ENCODE data around the gene PYY. TPM values are rescaled to one million over a fixed set of nuclear protein-coding genes. Genes with fewer than 3 reads are reported as not detected.
"Not testable (repeated sequence)": the region's sequence is repeated elsewhere in the genome, so short reads cannot be mapped to it uniquely, and the experiment has no call there.

Gene PYY
- total RNA-seq, 2 experiments from 2014 or later = 0.29 TPM; not detected in 1

GRCh38 chr17:43975898-43976297 is 22.2 kb upstream of the PYY start:
- TF ChIP-seq CTCF (IDR thresholded peaks at IDR 0.05) = no peak
- H3K4me3 Mint-ChIP-seq = no peak overlapping the region
- H3K4me1 Mint-ChIP-seq (ENCODE audit: low read depth) = no peaks in the 10 kb centered on the region

DNA sequence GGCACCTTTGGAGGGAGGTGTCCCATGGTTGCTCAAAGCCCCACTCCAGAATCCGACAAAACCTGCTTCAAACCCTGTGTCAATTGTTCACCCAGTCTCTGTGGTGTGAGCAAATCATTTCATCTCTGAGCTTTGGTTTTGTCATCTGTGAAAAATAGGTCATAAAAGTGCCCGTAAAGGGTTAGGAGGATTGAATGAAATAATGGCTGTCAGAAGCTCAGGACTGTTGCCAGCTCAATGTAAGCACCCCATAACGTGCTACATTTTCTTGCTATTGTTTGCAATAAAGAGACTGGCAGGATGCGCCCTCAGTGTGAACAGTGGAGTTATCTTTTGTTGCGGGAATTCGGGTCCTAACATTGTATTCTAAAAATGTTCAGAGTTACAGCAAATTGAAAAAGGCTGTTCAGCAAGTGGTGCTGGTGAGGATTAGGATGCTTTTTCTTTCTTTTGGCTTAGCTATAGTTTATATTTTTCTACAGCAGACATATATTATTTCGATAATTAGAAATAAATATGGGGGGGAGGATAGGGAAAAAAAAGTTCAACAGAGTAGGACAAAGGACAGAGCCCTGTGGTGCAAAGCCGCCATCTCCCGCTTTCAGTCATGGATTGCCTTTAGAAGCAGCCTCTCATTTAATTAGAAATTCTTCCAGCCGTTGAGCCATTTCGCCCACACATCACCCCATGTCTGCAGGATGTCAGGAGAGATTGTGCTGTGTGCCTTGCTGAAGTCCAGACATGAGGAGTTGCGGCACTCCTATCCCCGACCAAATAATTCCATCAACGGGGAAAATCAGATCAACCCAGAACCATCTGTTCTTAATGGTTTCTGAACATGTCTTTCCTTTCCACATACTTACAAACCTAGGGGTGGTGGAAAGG is 20.9 kb upstream of the PYY start:
- Mint-ChIP-seq H3K36me3 (ENCODE audit: low read depth) (no peaks in the 10 kb centered on the region), H3K27me3 (peaks cover 3% of the 10 kb centered on the region), H3K4me1 (ENCODE audit: low read depth) (no peaks in the 10 kb centered on the region), H3K27ac (no peak overlapping the region), H3K9me3 (no peaks in the 10 kb centered on the region), H3K4me3 (no peak overlapping the region)
- ATAC-seq (no peak), DNase-seq (no peak)
- CTCF ChIA-PET = interaction anchor here (1.3 to 2.2 kb wide), 2 partner anchors 31 to 94 kb away, joined by 3 to 5 read pairs; no protein-coding TSS in a partner anchor
- POLR2A ChIA-PET = interaction anchor here (0.6 to 1.3 kb wide), 3 partner anchors 8 to 73 kb away, joined by 4 to 5 read pairs (median 5); no protein-coding TSS in a partner anchor
- TF ChIP-seq CTCF (IDR thresholded peaks at IDR 0.05) = no peak
- intact Hi-C loops (cut with micrococcal nuclease) = no loop called here

More at GRCh38 chr17:43975898-43976297, 22.2 kb upstream of the PYY start:
- ChIA-PET CTCF (interaction anchor here (0.7 kb wide), 1 partner anchor 97 kb away, joined by 3 read pairs; no protein-coding TSS in a partner anchor), POLR2A (no interaction called here)
- DNase-seq (no peak), ATAC-seq (no peak)
- Mint-ChIP-seq H3K27me3 (peaks cover 5% of the 10 kb centered on the region), H3K36me3 (ENCODE audit: low read depth) (no peaks in the 10 kb centered on the region), H3K27ac (no peak overlapping the region), H3K9me3 (no peaks in the 10 kb centered on the region)
- intact Hi-C loops (cut with micrococcal nuclease) = no loop called here

DNA sequence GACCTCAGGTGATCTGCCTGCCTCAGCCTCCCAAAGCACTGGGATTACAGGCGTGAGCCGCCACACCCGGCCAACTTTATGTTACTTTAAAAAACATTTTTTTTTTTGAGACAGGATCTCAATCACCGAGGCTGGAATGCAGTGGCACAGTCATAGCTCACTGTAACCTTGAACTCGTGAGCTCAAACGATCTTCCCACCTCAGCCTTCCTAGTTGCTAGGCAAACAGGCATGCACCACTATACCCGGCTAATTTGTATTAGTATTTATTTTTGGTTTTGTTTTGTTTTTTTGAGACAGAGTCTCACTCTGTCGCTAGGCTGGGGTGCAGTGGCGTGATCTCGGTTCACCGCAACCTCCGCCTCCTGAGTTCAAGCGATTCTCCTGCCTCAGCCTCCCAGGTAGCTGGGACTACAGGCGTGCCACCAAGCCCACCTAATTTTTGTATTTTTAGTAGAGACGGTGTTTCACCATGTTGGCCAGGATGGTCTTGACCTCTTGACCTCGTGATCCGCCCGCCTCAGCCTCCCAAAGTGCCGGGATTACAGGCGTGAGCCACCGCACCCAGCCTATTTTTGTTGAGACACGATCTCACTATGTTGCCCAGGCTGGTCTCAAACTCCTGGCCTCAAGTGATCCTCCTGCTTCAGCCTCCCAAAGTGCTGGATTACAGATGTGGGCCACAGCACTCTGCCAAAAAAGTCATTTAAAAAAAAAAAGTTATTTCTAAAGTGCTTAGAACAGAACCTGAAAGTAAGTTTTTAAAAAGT is 18.9 kb upstream of the PYY start:
- H3K9me3 Mint-ChIP-seq; intact Hi-C loops (cut with micrococcal nuclease); H3K36me3 Mint-ChIP-seq (ENCODE audit: low read depth); H3K4me3 Mint-ChIP-seq; DNase-seq; H3K27ac Mint-ChIP-seq; H3K4me1 Mint-ChIP-seq (ENCODE audit: low read depth); ATAC-seq; H3K27me3 Mint-ChIP-seq: not testable (repeated sequence)
- CTCF ChIA-PET = interaction anchor here (1.2 to 1.9 kb wide), 3 partner anchors 22 to 126 kb away, joined by 3 to 8 read pairs (median 8); partner anchors contain the start of gene PPY
- POLR2A ChIA-PET = interaction anchor here (1.2 kb wide), 1 partner anchor 56 kb away, joined by 4 read pairs; no protein-coding TSS in a partner anchor

- ATAC-seq; H3K9me3 Mint-ChIP-seq; H3K4me1 Mint-ChIP-seq (ENCODE audit: low read depth); H3K4me3 Mint-ChIP-seq; H3K36me3 Mint-ChIP-seq (ENCODE audit: low read depth); H3K27me3 Mint-ChIP-seq; intact Hi-C loops (cut with micrococcal nuclease); DNase-seq; H3K27ac Mint-ChIP-seq: not testable (repeated sequence)
- CTCF ChIA-PET = interaction anchor here (1.2 to 1.9 kb wide), 3 partner anchors 23 to 125 kb away, joined by 3 to 8 read pairs (median 8); partner anchors contain the start of gene PPY
- POLR2A ChIA-PET = interaction anchor here (0.8 kb wide), 1 partner anchor 294 kb away, joined by 3 read pairs; no protein-coding TSS in a partner anchor
Observed at GRCh38 chr17:43971436-43971835, 17.7 kb upstream of the PYY start.

GRCh38 chr17:43970366-43970765 is 16.6 kb upstream of the PYY start:
- no peaks in the 10 kb centered on the region for H3K9me3 Mint-ChIP-seq
- no peak for TF ChIP-seq CTCF (IDR thresholded peaks at IDR 0.05)
- CTCF ChIA-PET = interaction anchor here (0.7 to 2.1 kb wide), 4 partner anchors 20 to 92 kb away, joined by 3 to 8 read pairs (median 4); partner anchors contain the start of gene PPY
- DNase-seq (no peak), ATAC-seq (no peak)
- POLR2A ChIA-PET = no interaction called here
- peaks cover 3% of the 10 kb centered on the region for H3K27me3 Mint-ChIP-seq
- intact Hi-C loops (cut with micrococcal nuclease) = no loop called here
- no peak overlapping the region for H3K4me3 Mint-ChIP-seq
- no peaks in the 10 kb centered on the region for H3K4me1 Mint-ChIP-seq (ENCODE audit: low read depth)
- no peaks in the 10 kb centered on the region for H3K36me3 Mint-ChIP-seq (ENCODE audit: low read depth)
- H3K27ac Mint-ChIP-seq = no peak overlapping the region

Data from activated CD8-positive, alpha-beta T cell treated with anti-CD3 and anti-CD28 coated beads for 36 hours (primary cell).